ENCODE results near the gene AP1G2. TPM values are rescaled to one million over a fixed set of nuclear protein-coding genes. Genes with fewer than 3 reads are reported as not detected.

Gene AP1G2
- total RNA-seq, 1 experiment from 2014 or later, result 155 TPM

DNA sequence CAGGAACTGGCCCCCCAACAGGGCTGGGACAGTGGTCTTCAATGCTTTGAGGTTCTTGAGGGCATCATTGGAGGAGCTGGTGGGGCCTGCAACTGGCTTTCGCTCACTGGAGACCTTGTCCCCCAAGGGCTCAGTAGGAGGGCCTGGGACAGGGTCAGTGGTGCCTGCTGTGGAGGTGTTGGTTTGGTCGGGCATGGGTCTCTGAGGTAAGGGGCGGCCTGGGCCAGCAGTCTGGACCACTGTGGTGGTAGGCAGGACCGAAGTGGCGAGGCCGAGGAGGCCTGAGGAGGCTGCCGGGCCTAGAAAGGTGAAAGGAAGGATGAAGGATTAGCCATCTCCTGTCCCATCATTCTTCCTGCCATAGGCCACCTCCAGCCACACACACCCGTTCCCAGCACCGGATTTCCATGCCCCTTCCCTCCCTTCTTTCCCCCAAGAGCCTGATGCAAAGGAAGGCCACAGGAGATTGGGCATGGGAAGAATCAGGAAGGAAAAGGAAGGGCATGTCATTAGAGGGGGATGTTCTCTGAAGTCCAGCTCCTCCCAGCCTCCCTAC, 44.9 kb downstream of the AP1G2 start:
- H3K9me2 ChIP-seq (ENCODE audit: insufficient read depth), result no peaks in the 10 kb centered on the region
- ChIA-PET RAD21 (ENCODE audit: low non-redundant PET in 1 of 2, low total read pairs in 2 of 2, uncharacterized antibody in 2 of 2, unreplicated experiment in 2 of 2) (no interaction called here), POLR2A (no interaction called here), CTCF (no interaction called here)
- no peak overlapping the region for H3K27ac ChIP-seq (ENCODE audit: low read depth, low read length)
- no peak overlapping the region for H2AFZ ChIP-seq (ENCODE audit: low read depth, low read length, poor library complexity, severe bottlenecking)
- no peak overlapping the region for H3K4me2 ChIP-seq (ENCODE audit: low read length)
- no peaks in the 10 kb centered on the region for H3K79me2 ChIP-seq (ENCODE audit: insufficient read depth, low read length)
- no peak for TF ChIP-seq FOSL1 (IDR thresholded peaks at IDR 0.05; ENCODE audit: low read depth)
- TF ChIP-seq, protein P1, sequence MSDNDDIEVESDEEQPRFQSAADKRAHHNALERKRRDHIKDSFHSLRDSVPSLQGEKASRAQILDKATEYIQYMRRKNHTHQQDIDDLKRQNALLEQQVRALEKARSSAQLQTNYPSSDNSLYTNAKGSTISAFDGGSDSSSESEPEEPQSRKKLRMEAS (IDR thresholded peaks at IDR 0.05), result no peak
- TF ChIP-seq SIN3A (IDR thresholded peaks at IDR 0.05; ENCODE audit: low read depth), result no peak
- TF ChIP-seq, protein P2, sequence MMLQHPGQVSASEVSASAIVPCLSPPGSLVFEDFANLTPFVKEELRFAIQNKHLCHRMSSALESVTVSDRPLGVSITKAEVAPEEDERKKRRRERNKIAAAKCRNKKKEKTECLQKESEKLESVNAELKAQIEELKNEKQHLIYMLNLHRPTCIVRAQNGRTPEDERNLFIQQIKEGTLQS (IDR thresholded peaks at IDR 0.05), result no peak
- no peak for TF ChIP-seq EGR1 (IDR thresholded peaks at IDR 0.05; ENCODE audit: low read depth)
- no peak for TF ChIP-seq JUND (IDR thresholded peaks at IDR 0.05)
- TF ChIP-seq POLR2A (IDR thresholded peaks at IDR 0.05; ENCODE audit: borderline replicate concordance, extremely low read depth, insufficient read depth, insufficient read length), result no peak
- TF ChIP-seq, protein P3, sequence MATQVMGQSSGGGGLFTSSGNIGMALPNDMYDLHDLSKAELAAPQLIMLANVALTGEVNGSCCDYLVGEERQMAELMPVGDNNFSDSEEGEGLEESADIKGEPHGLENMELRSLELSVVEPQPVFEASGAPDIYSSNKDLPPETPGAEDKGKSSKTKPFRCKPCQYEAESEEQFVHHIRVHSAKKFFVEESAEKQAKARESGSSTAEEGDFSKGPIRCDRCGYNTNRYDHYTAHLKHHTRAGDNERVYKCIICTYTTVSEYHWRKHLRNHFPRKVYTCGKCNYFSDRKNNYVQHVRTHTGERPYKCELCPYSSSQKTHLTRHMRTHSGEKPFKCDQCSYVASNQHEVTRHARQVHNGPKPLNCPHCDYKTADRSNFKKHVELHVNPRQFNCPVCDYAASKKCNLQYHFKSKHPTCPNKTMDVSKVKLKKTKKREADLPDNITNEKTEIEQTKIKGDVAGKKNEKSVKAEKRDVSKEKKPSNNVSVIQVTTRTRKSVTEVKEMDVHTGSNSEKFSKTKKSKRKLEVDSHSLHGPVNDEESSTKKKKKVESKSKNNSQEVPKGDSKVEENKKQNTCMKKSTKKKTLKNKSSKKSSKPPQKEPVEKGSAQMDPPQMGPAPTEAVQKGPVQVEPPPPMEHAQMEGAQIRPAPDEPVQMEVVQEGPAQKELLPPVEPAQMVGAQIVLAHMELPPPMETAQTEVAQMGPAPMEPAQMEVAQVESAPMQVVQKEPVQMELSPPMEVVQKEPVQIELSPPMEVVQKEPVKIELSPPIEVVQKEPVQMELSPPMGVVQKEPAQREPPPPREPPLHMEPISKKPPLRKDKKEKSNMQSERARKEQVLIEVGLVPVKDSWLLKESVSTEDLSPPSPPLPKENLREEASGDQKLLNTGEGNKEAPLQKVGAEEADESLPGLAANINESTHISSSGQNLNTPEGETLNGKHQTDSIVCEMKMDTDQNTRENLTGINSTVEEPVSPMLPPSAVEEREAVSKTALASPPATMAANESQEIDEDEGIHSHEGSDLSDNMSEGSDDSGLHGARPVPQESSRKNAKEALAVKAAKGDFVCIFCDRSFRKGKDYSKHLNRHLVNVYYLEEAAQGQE (IDR thresholded peaks at IDR 0.05; ENCODE audit: low read depth), result no peak
- TF ChIP-seq CBX3 (IDR thresholded peaks at IDR 0.05; ENCODE audit: low read depth), result no peak
- no peak for TF ChIP-seq ZNF274 (IDR thresholded peaks at IDR 0.05; ENCODE audit: low read depth, low read length)
- no peak for TF ChIP-seq EZH2 (IDR thresholded peaks at IDR 0.05)
- no peak for TF ChIP-seq YY1 (IDR thresholded peaks at IDR 0.05; ENCODE audit: extremely low read depth, insufficient replicate concordance, low read depth, low read length)
- H3K9ac ChIP-seq (ENCODE audit: low read length), result no peak overlapping the region
- no peak for ATAC-seq
- no TSS peak for BruUV-seq (replicated peaks)
- intact Hi-C loops (cut with micrococcal nuclease), result no loop called here
- H3K4me1 ChIP-seq (ENCODE audit: control insufficient read depth in 1 of 2, insufficient read depth in 2 of 2, low read length in 2 of 2), result no peaks in the 10 kb centered on the region
- DNase-seq (ENCODE audit: low read depth, low spot score), result no peak
- no peaks in the 10 kb centered on the region; a peak in 1 of 4 replicates for H3K36me3 ChIP-seq (ENCODE audit: control insufficient read depth in 1 of 2, insufficient read depth in 2 of 2, low read length in 2 of 2)
- no peaks in the 10 kb centered on the region for H4K20me1 ChIP-seq (ENCODE audit: insufficient read depth)
- H3K4me3 ChIP-seq (replicated peaks in 1 of 2; ENCODE audit: low read depth in 1 of 2, low read length in 2 of 2), result no peak overlapping the region
- H3K9me3 ChIP-seq (ENCODE audit: control insufficient read depth in 1 of 2, insufficient read depth in 1 of 2, low read depth in 1 of 2, low read length in 2 of 2), result no peaks in the 10 kb centered on the region
- no peaks in the 10 kb centered on the region for H3K27me3 ChIP-seq (ENCODE audit: insufficient read depth, low read length)
